Spleen (tissue), 7 donors: ENCODE results near the gene C1orf232.

Experiments
- CTCF ChIP-seq, 11 experiments: fragments of 200-600 bp in 7 of 11; fragments of 450-650 bp in 4 of 11; sonication (generic) in 4 of 11; IDR thresholded peaks in 8 of 11; conservative IDR thresholded peaks in 3 of 11; 1 replicate in 7 of 11; 2 replicates in 4 of 11; pipeline versions ENCODE4 v1.4.0 to v1.8.0; 2016 to 2021; ENCODE audit warnings: antibody characterized with exemption in 11 of 11, inconsistent platforms in 4 of 11, mild to moderate bottlenecking in 1 of 11
- POLR2A ChIP-seq, 3 donors: fragments of 450-650 bp; IDR thresholded peaks; one replicate each; pipeline ENCODE4 v1.5.1; 2017; ENCODE audit warnings: antibody characterized with exemption in 3 of 3, mild to moderate bottlenecking in 1 of 3
- POLR2AphosphoS5 ChIP-seq, 3 donors: sonication (generic); formaldehyde crosslinking; IDR thresholded peaks; one replicate each; pipeline ENCODE4 v1.5.1; 2017; ENCODE audit warnings: antibody characterized with exemption in 3 of 3
- donor health status: DM: no; HTN: no; CAD: no; lungs with moderate emphysema.
- donor health status: DM: no; HTN: no; CAD: no.
- donor health status: DM: no; HTN: no; CAD: no.

- TF ChIP-seq POLR2A (IDR thresholded peaks at IDR 0.05) (no peak), POLR2AphosphoS5 (IDR thresholded peaks at IDR 0.05) (peak in 1 of 3 donors; percentile 11), CTCF (IDR thresholded peaks at IDR 0.05 in 8 of 11, conservative IDR thresholded peaks at IDR 0.05 in 3 of 11) (no peak)
Observed at GRCh38 chr1:26155370-26156284, 13.1 kb downstream of the C1orf232 start.
